WERI-Rb-1 (cell line): Measurements from ENCODE around the gene GLB1L3.

ENCODE experiments used
- DNase-seq: peaks from one replicate; pipeline ENCODE4 v3.0.0-alpha.2; 2020
- H3K27ac ChIP-seq: fragments of 250-450 bp; sonication (Bioruptor Pico); 2 replicates; pipeline ENCODE4 v1.5.1; 2020; ENCODE audit warnings: mild to moderate bottlenecking, moderate library complexity
- H3K27me3 ChIP-seq: fragments of 250-450 bp; sonication (Bioruptor Pico); 2 replicates; pipeline ENCODE4 v1.5.1; 2021; ENCODE audit warnings: mild to moderate bottlenecking, low read depth, moderate library complexity; ENCODE audit not compliant: insufficient read depth, severe bottlenecking
- H3K36me3 ChIP-seq: fragments of 250-450 bp; sonication (Bioruptor Pico); 2 replicates; pipeline ENCODE4 v1.5.1; 2020; ENCODE audit warnings: mild to moderate bottlenecking, moderate library complexity
- H3K4me3 ChIP-seq: 2 replicates; pipeline ENCODE4 v1.5.1; 2011; ENCODE audit warnings: low read depth, mild to moderate bottlenecking, control low read depth, low read length
- H3K9me3 ChIP-seq: fragments of 250-450 bp; sonication (Bioruptor Pico); 2 replicates; pipeline ENCODE4 v1.5.1; 2021; ENCODE audit warnings: mild to moderate bottlenecking, moderate library complexity; ENCODE audit not compliant: severe bottlenecking
- CTCF ChIP-seq: IDR thresholded peaks from 2 replicates; pipeline ENCODE4 v1.5.1; 2011; ENCODE audit warnings: low read depth, mild to moderate bottlenecking, control low read depth, inconsistent platforms, low read length

The GLB1L3 gene

GRCh38 chr11:134246100-134246499 is 30.1 kb upstream of the GLB1L3 start:
- no peaks in the 10 kb centered on the region for H3K9me3 ChIP-seq
- H3K27ac ChIP-seq: no peak overlapping the region
- peaks cover 72% of the 10 kb centered on the region for H3K36me3 ChIP-seq
- TF ChIP-seq CTCF: no peak
- DNase-seq: no peak
- H3K27me3 ChIP-seq: no peaks in the 10 kb centered on the region
- H3K4me3 ChIP-seq: no peak overlapping the region

DNA sequence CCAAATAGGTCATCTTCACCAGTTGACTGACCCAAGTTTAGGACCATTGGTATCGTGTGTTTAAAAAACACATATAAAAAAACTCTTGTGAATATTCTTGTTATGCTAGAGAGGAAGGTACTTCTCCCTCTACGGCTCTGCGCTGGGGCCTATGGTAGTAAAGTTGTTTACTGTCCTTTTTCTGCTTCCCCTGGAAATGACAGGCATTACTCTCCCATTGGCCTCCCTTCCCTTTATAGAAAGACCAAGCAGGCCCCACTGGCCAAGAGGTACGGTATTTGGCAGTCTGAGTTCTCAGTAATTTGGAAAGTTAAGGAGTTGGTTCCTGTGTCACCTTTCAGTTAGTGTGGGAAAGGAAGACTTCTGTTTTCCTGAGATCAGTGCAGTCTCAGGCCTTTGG is 29.5 kb upstream of the GLB1L3 start:
- peaks cover 72% of the 10 kb centered on the region for H3K36me3 ChIP-seq
- H3K27ac ChIP-seq: no peak overlapping the region
- no peak for DNase-seq
- no peaks in the 10 kb centered on the region for H3K27me3 ChIP-seq
- no peaks in the 10 kb centered on the region for H3K9me3 ChIP-seq
- no peak overlapping the region for H3K4me3 ChIP-seq
- no peak for TF ChIP-seq CTCF

GRCh38 chr11:134248910-134249480 is 27.2 kb upstream of the GLB1L3 start:
- no peak for TF ChIP-seq CTCF
- peaks cover 62% of the 10 kb centered on the region for H3K36me3 ChIP-seq

GRCh38 chr11:134250246-134250645 is 25.9 kb upstream of the GLB1L3 start:
- Histone ChIP-seq H3K4me3 (no peak overlapping the region), H3K36me3 (peaks cover 49% of the 10 kb centered on the region), H3K27ac (no peak overlapping the region), H3K27me3 (no peaks in the 10 kb centered on the region), H3K9me3 (no peaks in the 10 kb centered on the region)
- no peak for DNase-seq
- no peak for TF ChIP-seq CTCF

More at GRCh38 chr11:134248910-134249480, 27.2 kb upstream of the GLB1L3 start:
- no peaks in the 10 kb centered on the region for H3K27me3 ChIP-seq
- no peak overlapping the region for H3K4me3 ChIP-seq
- H3K27ac ChIP-seq: no peak overlapping the region
- DNase-seq: no peak
- H3K9me3 ChIP-seq: no peaks in the 10 kb centered on the region

DNA sequence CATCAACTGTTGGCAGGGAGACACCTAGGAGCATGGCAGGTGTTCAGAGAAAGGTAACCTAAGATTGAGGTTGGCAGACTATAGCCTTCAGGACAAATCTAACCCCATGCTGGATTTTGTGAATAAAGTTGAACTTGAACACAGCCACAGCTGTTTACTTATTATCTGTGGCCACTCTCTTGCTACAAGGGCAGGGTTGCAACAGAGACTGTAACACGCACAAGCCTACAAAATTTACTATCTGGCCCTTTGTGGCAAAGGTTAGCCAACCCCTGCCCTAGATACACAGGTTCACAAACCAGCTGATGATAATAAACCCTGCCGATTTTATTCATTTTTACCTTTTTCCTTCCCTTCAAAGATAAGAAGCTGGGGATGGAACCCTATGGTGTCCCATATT is 25.5 kb upstream of the GLB1L3 start:
- TF ChIP-seq CTCF: no peak
- H3K27ac ChIP-seq: no peak overlapping the region
- no peak overlapping the region for H3K4me3 ChIP-seq
- H3K36me3 ChIP-seq: peaks cover 45% of the 10 kb centered on the region
- DNase-seq: no peak
- no peaks in the 10 kb centered on the region for H3K9me3 ChIP-seq
- H3K27me3 ChIP-seq: no peaks in the 10 kb centered on the region
